Middle frontal gyrus (tissue), 1 donor: Measurements from ENCODE around the gene GOLGA6L10.
"Not testable (repeated sequence)": the region's sequence is repeated elsewhere in the genome, so short reads cannot be mapped to it uniquely, and the experiment has no call there.

ENCODE experiments used
- DNase-seq: peaks from one replicate; pipeline ENCODE4 v3.0.0-alpha.2; 2015; ENCODE audit warnings: low spot score; ENCODE audit errors: extremely low spot score

GOLGA6L10 gene

GRCh38 chr15:82301296-82302016, 47.8 kb downstream of the GOLGA6L10 start:
- DNase-seq: no peak

- DNase-seq: no peak
These were observed 48.4 kb downstream of the GOLGA6L10 start for GRCh38 chr15:82300883-82301282.

GRCh38 chr15:82300326-82300725, 48.9 kb downstream of the GOLGA6L10 start:
- DNase-seq: not testable (repeated sequence)

GRCh38 chr15:82299511-82299914, 49.8 kb downstream of the GOLGA6L10 start:
- DNase-seq: not testable (repeated sequence)

GRCh38 chr15:82298520-82298919, 50.8 kb downstream of the GOLGA6L10 start:
- no peak for DNase-seq

GRCh38 chr15:82298032-82298431, 51.2 kb downstream of the GOLGA6L10 start:
- no peak for DNase-seq

GRCh38 chr15:82297546-82297945, 51.7 kb downstream of the GOLGA6L10 start:
- no peak for DNase-seq

GRCh38 chr15:82294061-82294690, 55.1 kb downstream of the GOLGA6L10 start:
- DNase-seq: no peak

- DNase-seq: no peak
These were observed 57.0 kb downstream of the GOLGA6L10 start for GRCh38 chr15:82292271-82292670.
